GM19023 (cell line): ENCODE measurements around the gene MBP.
"Not testable (repeated sequence)": the region's sequence is repeated elsewhere in the genome, so short reads cannot be mapped to it uniquely, and the experiment has no call there.

Source experiments
- ATAC-seq: cut with Tn5 transposase; IDR thresholded peaks from one replicate; pipeline ENCODE4 v1.9.1; 2021; ENCODE audit warnings: mild to moderate bottlenecking, moderate library complexity; ENCODE audit not compliant: unreplicated experiment

Gene MBP

DNA sequence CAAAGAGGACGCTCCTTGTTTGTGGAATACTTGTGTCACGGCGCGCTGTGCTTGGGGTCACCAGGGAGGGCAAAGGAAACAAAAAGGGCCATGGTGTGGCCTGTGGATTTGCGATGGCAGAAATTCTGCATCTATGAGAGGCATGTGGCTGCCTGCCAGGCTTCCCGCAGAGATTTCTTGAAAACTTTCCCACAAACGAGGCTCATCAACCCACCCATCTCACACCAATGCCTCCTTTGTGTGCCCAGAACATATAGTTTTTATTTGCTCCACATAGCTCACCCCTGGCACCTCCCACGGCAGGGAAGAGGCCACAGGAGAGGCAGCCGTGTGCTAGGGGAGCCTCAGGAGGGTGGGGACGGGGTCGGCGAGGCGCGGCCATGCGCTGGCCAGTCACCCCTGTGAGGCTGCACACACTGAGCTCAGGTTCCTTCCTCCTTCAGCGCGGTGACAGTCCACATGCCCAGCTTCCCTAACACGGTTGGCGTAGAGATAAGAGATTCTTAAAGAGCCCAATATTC, 100.3 kb downstream of the MBP start:
- no peak for ATAC-seq

DNA sequence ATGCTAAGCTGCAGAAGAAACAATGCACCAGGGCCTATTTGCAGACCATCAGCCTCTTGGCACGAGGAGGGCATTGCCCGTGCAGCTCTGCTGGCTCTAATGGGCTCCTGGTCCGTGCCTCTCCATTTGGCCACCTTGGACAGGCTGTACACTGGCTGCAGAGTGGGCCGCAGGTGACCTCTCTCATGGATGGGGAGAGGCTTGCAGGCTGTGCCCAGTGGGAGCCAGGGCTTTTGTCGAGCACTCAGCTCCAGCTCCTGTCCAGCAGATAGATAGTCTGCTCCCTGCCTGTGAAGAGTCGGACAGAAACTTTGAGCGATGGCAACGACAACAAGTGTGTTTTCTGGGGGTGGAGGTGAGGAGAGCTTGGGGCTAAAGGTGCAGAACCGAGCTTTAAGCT, 100.9 kb downstream of the MBP start:
- ATAC-seq, result no peak

DNA sequence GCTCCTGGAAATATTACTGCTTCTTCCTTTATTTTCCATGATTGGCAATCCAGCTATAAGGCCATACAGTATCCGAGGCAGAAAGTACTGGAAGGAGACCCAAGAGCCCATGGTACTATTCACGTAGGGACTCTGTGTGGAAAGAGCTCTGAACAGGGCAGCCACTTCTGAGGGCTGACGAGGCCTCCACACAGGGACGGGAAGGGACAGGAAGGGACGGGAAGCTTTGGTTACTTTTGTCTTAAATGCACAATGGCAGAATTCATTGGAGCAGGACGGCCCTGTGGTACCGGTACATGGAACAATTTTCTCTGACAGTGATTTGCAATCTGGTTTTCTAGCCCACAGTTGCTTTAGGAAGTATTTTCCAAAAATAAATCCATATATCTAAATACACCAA, 102.4 kb downstream of the MBP start:
- no peak for ATAC-seq

DNA sequence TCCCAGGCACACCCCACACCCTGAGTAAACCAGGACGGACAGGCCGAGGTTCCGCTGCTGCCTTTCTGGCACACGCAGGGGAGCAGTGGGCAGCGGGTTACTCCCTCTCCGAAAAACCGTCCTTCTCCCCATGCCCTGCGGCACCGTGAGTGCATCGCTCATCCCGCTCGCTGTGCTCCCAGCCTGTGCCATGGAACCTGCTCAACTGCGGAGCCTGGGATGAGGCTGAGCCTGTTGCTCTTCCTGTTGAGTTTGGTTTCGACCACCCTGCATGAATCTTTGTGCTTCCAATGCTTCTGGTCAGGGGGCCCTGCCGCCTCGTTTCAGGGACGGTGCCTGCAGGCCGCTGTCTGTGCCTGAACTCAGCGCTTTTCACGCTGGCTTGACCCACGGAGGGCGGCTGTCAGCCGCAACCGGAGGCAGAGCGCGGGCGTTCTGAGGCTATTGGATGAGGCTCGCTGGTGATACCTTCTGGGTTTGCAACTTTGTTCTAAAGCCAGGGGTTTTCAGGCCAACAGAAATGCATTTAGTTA, 106.7 kb downstream of the MBP start:
- ATAC-seq, result no peak

DNA sequence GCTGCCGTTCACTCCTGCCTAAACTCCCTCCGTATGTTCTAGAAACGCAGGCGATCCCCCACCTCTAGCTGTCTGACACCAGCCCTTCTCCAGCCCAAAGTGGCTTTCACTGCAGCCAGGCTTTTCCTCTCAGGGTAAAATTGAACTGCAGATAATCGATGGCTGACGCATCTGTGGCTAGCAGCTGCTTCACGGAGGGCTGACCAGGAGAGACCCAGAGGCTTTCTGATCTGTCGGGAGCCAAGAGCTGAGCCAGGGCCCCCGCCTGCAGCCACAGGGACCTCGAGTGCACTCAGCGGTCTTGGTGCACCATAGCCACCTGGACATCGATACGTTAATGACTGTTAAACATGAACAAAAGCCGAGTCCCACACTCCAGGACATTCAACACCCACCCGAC, 107.5 kb downstream of the MBP start:
- no peak for ATAC-seq

DNA sequence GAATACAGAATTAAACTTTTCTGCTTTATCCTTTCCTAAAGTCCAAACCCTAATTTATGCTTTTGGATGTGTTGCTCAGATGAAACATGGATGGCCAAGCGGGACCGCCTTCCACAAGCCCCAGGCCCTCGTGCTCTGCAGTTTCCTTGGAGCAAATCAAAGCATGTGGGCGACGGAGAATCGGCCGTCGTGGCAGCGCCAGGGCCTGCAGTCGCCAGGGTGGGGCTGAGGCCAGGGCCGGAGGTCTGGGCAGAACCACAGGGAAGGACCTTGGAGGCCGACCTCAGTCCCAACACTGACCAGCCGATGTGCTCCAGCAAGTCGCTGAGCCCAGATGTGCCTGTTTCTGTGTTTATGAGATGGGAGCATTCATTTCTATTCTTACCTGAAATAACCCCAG, 108.1 kb downstream of the MBP start:
- ATAC-seq, result no peak

DNA sequence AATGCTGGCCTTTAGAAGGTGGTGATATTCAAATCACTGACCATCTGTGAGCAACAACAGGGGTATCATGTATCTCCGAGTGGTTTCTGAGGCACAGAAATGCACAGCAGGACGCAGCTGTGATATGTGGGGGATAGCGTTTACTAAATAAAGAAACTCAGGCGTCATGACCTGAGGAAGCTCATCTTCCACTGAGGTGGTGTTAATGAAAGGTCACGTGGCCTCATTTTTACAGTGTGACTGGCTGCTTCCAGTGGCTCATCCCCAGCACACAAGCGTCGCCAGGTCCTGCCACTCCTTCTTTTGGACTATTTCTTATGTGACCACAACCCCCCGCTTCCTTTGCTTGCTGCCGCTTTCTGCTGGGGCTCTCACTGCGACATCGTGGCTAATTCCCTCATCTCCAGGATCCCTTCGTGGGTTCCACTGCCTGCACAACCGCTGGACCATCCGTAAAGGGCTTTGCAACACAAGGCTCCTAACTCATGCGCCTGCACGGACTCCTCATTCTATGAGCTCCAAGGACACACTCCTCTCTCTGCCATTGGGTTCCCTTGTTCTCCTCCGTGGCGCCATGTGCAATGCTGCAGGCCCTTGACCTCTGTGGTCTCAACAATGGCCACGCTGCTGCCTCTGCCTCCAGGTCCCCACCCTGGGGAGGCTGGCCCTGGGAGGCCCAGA, 109.3 kb downstream of the MBP start:
- ATAC-seq, result no peak

DNA sequence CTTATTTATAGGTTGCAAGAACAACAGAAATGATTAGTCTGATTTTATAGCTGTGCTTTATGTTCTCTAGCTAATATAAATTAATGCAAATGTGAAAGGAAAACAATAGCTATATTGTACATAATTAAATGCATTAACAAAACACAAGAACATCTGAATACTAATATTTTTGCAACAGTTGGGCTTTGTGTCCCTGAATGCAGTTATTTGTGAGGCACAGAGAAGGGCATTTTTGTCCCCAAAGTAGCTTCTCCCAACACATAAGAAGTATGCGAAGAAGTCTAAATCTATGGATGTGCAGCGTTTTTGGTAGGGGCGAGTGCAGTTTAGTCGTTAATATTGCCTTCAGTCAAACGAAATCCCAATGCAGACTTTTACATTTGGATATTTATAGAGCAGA, 110.0 kb downstream of the MBP start:
- ATAC-seq, result no peak

DNA sequence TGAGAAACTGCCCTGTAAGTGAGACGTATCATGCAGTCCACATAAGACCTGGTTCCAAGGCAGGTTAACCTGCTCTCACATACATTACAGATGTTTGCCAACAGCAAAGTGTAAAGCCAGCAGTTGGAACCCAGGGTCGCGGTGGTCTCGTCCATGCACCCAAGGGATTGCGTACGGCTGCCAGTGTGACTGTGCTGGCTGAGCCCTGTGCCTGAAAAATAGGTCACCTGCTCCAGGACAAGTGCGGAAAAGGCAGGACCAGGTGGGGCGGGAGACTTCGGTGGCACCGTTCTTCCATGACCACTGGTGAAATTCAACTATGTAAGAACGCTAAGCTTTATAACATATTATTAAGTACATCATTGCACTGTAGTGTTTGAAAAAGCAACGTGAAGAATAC, 110.5 kb downstream of the MBP start:
- no peak for ATAC-seq

DNA sequence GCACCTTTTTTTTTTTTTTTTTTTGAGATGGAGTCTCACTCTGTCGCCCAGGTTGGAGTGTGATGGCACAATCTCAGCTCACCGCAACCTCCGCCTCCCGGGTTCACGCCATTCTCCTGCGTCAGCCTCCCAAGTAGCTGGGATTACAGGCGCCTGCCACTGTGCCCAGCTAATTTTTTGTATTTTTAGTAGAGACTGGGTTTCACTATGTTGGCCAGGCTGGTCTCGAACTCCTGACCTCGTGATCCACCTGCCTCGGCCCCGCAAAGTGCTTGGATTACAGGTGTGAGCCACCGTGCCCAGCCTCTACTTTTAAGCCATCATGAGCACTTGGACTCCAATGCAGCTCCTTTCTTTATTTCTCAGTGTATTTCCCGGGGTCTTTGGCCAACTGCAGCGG, 111.1 kb downstream of the MBP start:
- ATAC-seq, result not testable (repeated sequence)

DNA sequence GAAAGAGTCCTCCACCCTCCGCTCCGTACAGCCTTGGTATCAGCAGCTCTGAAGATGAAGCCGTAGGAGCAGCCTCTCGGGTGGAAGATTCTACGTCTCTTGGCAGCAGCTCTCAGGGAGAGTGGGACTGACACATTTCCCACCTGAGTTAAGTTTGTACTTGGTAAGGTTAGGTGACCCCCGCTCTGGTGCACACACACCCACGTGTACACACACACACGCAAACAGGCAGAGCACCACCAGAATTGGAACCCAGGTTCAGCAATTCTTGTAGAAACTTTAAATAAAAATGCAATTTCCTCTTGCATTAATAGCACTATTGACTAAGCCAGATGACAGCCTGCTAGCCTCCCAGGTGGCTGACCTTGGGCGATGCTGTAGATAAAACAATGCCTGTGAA, 111.5 kb downstream of the MBP start:
- no peak for ATAC-seq

DNA sequence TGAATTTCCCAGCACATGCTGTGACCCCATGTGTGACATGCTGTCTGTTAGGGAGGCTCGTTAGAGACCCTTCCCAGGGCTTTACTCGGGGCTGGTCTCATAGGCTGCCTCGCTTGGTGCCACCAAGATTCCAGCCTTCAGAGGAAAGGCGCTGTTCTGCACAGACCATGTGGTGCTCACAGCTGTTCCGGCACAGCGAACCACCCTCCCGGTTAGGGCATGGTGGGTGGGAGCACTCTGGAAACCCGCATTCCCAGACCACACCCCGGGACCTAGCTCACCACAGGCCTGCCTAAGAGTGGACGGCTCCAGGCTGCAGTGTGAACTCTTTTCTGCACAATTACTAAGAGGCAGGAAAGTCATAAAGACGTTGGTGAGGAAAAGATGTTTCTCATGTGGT, 112.0 kb downstream of the MBP start:
- ATAC-seq, result no peak

DNA sequence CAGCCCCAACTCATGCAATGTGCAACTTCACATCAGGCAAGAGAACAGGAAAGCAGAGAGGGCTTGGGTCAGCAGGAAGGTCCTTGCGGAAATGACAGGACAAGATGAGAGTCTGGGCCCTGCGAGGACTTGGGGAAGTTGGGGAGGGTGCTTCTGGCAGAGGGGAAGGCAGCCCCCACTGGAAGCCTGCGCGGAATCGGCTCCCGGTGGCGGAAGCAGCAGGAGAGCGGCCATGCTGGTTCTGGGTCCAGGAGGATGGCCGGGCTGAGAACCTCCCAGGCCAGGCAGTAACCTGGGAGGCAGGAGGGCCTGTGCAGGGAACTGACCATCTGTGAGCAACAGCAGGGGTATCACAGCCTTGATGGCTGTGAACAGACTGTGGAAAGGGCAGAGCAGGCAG, 112.9 kb downstream of the MBP start:
- ATAC-seq, result no peak

DNA sequence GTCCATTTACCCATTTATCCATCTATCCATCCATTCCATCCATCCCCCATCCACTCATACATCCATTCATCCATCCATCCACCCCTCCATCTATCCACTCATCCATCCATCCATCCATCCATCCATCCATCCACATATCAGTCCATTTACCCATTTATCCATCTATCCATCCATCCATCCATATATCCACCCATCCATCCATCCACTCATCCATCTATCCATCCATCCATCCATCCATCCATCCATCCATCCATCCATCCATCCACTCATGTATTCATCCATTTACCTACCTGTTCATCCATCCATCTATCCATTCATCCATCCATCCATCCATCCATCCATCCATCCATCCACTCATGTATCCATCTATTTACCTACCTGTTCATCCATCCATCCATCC, 113.9 kb downstream of the MBP start:
- ATAC-seq, result not testable (repeated sequence)

DNA sequence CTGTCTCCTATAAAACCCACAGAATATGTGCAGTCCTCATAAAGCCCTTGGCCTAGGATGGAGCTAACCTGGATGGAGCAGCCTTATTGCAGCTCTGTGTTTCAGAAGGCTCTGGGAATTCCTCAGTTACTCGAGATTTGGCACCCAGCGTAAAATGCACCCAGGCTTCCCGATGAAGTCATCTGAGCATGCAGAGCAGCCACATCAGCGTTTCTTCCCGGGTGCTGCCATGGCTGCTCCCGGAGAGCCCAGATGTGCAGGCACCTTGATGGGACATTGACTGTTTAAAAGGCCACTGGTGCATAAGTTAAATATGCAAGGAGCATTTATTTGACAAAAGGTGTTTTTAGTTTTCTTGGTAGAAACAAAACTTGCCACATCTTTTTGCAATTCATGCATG, 115.2 kb downstream of the MBP start:
- ATAC-seq, result no peak

DNA sequence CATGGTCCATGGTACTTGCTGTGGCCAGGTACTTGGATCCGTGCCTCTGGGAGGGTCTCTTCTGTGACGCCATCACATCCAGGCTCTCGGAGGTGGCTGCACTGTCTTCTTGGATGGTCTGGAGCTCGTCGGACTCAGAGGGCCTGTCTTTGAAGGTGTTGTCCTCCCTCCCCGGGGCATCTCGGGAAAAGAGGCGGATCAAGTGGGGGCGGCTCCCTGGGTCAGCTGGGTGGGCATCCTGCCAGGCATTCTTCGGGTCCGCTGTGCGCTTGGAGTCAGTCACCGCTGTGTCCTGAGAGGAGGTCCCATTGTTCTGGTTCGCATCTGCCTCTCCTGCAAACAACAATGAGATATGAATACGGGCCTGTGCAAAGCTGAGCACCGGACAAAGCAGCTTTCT, 115.6 kb downstream of the MBP start:
- no peak for ATAC-seq

DNA sequence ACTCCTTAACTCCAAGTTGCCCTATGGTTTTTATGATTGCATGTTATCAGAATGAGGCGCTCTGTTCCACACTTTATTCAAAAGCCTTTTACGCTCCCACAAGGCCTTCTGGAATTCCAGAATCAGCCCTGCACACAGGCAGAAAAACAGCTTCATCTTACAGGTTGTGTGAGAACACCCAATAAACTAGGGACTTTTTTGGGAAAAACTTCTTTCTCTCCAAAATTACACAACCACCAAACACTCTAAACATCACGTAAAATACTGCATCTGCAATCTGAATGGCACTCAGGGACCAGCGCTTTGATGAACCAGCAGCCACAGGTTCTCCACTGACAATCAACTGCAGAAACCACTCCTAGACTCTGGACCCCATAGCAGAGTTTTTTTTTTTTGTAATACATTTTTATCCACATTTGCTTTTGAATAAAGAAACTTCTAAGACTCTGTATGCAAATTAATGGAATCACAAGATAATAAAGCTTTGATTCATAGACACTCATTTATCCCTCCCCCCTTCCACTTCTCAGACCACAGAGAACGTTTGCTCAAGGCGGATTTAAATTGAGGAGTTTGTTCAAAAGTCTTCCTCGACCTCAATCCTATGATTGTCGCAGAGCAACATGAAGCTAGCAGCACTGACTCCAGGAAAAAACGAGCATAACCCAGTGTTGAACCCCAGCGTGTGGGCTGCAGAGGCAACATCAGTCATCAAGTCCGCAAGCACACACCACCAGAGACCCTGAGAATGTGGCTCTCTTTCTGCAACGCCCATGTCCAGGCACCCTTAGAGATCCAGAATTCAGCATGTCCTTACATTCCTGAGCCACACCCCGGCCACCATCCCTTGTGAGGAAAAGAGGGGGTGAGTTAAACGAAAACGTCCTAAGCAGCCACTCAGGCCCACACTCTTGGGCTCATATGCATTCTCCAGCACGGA, 116.5 kb downstream of the MBP start:
- no peak for ATAC-seq

DNA sequence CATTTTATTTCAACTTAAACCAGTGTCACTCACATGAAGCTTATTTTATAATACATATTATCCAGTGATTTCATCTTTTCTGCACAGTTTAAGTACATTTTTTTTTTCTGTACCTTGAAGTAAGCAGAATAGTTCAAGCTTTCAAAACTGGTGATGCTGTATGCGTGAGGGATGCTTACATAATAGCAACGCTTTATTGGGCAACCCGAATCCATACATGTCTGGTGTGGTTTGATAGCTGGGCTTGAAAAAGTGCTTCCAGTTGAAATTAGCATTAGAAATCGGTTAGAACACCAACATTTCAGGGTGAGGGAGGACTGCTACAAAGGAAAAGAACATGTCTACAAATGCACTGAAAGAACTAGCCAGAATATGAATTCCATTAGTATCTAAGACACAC, 117.4 kb downstream of the MBP start:
- no peak for ATAC-seq

DNA sequence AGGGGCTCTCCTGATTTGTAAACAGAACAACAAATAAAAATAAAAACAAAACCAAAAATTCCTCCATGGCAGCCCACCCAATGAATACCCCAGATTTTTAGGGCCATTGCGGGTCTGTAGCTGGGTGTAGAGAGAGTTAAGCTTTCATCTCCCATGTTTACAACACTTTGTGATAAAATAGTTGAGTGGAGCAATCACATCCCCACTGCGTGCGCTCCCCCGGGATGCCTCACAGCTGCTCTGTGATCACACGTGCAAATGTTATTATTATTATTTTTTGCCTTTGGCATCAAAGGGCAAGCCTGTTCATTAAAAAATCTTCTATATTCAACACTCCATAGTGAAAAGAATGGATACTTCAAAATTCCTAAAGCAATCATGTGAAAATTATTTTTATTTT, 118.0 kb downstream of the MBP start:
- ATAC-seq, result no peak

DNA sequence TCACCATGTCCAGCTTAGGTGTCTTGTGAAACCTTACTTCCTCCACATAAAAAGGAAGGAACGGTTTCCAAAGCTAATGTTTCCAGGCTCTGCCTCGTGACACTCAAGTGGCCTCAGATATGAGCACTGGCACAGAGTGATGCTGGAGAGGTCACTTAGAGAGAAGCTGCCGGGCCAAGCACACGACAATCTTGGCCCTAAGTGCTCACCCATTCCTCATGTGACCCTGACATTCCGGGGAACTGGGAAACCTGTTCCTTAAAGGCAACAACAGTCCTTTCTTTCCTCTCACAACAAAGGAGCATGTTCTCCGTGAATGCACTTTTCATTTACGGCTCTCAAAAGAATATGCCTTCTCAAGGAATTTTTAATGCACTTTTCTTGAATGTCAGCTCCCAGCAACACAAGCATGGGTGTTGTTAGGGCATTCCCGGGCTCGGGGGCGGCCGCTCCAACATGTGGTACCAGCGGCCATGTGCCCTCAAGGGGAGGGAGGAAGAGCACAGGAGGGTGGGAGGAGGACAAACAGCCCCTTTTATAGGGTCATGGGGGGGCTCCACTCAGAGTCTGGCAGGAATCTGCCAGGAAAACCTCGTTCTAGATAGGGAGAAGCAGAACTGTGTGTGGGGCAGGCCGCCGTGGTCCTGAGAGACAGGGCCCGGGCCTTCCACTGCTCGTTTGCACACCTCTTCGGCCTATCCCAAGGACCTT, 118.6 kb downstream of the MBP start:
- no peak for ATAC-seq

DNA sequence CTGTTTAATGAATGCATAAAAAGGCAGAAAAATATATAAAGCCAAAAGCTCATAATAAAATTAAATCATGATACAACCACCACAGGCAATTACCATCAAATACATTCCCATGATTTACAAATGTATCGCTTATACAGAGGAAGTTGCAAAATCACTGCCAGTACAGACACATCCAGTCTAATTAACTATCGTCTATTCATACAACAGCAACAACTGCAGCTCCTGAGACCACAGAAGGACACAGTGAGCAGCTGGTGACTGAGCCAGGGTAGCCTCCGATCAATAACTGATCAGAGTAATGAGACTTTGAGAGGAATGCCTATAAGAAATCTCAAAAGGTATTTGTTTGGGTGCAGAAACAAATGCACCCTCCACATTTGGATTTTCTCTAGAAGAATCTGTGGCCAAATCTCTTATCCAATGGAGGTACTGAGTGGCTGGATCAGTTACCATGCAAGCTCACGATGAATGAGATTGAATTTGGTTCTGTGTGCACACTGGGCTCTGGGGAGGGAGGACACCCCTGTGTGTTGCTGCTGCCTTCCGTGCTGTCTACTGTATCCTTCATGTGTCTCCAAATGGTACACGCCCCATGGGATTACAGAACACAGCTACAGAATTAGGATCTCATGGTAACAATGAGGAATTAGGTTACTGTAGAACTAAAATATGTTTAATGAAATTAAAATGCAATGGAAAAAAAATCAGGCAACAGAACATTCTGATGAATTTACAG, 119.6 kb downstream of the MBP start:
- no peak for ATAC-seq
